Fibroblast of skin of left quadriceps (primary cell): ENCODE results near the gene RBMS1.

ENCODE experiments used
- DNase-seq, 2 experiments: peaks; one replicate each; pipeline ENCODE4 v3.0.0-alpha.2; 2013; ENCODE audit warnings: low read depth in 2 of 2

Gene RBMS1

DNA sequence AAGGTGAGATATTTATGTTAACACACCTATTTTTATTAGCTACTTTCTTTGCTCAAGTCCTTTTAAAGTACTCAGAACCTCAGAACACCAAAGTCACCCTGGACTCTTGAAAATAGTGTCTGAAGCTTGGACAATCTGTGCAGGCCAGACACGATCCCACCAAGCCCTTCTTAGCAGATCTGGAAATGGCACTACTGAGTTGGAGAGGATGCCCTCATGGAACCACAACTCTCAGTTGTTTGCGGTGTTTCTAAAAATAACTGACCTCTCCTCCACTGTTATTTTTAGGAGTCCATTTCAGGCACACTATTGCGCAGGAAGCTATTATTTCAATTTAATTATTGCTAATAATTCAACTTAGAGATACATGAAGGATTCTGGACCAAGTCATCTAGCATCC lies 190.1 kb downstream of the RBMS1 start:
- no peak for DNase-seq

DNA sequence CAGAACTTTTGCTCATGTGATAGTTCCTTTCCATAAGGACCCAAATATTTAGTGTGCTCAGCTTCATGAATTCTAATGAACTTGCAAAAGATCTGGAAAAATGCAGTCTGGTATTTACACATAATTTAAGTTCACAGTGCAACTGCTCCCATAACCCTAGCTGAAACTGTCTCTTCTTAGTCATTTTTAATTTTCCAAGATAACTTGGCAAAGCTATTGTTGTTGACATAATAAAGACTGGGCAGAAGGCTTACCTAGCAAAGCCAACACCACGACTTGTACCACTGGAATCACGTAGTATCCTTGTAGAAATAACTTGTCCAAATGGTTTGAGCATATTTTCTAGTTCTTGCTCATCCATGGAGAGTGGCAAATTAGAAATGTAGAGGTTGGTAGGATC lies 190.5 kb downstream of the RBMS1 start:
- DNase-seq = no peak

DNA sequence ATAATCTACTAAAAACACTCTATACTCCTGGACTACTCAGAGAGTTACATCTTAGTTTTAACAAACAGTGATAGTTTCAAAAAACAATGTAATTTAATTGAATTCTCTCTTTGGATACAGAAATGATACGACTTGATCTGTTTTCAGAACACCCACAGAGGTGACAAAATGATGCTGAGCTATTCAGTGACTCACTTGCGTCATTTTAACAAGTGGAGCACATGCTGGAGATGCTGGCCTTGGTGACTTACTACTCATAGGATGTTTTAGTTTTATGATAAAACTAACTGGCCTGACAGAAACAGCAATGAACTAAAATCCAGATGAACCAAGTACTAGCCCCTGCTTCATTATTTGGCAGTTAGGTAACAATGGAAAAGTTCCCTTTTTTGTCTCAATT lies 192.2 kb downstream of the RBMS1 start:
- DNase-seq = no peak

DNA sequence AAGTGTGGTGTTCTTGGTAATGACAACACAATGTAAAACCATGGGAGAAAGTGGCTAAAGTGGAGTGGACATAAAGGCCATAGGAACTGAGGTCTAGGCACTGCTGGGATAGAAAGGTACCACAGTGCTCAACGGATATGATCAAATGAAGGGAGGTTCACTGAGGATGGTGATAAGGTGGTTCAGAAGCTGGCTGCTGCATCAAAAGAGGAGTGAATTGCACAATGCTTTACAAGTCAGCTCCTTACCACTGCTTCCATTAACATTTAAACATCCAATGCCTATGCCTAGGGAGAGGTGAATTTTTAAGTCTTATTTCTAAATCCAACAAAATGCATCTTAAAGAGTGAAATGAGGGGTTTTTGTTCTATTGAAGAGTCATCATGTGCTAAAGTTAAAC lies 193.4 kb downstream of the RBMS1 start:
- DNase-seq = no peak

DNA sequence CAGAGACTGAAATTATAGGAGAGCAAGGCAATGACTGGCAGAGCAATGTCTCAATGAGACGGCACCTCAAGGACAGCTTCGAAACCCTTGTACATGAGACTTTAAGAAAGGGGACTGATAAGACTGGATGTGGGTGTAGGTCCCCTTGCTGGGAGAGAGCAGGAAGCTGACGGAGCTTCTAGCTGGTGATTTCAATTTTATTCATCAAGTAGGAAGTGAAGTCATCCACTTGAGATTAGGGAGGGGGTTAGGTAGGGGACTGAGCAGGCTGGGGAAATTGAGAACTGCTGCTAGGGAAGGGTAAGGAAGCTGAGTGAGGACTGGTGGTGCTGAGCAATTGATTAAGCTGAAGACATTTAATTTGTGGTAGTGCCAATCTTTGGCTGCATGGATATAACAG lies 194.1 kb downstream of the RBMS1 start:
- DNase-seq = no peak

DNA sequence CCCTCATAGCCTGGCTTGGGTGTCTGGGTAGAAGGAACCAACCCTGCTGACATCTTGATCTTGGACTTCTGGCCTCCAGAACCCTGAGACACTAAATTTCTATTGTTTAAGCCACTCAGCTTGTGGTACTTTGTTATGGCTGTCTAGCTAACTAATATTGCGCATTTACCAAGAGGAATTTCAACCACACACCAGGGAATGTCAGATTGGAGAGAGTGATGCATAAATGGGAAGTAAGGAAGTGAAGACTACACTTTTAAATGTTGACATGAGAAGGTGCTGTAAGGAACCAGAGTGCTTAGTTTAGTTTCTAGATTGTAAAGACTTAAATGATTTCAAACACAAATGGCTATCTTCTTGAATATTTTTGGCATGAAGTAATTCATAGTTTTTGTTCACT lies 194.6 kb downstream of the RBMS1 start:
- no peak for DNase-seq

DNA sequence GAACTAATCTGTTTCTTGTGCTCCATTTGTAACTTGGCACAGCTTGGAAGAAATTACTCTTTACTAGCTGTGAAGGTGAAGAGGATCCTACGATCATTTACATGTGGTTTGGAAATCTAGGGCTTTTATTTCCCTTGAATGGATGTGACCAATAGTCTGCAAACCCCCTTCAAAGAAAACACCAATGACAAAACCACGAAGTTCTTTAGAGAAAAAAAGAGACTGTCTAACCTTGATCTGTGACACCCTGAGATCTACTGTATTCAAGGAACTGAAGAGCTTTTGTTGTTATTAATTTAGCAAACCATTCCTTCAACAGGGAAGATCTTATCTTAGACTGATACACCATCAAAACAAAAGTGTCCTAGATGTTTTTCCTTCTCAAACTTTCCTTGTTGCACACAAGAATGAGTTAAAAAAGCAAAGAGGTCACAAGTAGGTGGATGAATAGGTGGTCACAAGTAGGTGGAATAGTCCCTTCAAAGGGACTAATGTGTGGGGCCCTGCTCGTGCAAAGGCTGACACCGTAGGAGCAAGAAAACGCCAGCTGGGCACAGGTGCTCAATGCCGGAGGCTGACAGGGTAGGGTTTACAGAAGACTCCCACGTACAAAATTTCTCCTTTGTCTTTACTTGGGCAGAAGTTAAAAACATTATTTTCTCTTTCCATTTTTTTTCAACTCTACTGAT lies 197.9 kb downstream of the RBMS1 start:
- no peak for DNase-seq

DNA sequence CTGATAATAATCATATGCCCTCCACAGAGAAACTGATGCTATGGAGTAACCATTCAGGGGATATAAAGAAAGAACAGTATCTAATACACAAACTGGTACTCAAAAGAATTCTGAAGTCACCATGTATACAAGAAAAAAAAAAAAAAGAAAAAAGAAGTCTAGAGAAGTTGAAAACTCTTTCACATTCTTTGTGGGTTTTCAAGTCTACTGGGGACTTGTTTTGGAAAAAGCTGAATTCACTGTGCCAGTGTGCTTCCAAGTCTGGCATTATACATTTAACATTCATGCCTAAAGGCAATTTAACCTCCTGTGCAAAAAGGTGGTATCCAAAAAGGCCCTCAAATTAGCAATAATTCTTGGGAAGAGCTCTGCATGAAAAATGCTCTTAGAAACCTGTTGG lies 198.7 kb downstream of the RBMS1 start:
- DNase-seq = no peak

DNA sequence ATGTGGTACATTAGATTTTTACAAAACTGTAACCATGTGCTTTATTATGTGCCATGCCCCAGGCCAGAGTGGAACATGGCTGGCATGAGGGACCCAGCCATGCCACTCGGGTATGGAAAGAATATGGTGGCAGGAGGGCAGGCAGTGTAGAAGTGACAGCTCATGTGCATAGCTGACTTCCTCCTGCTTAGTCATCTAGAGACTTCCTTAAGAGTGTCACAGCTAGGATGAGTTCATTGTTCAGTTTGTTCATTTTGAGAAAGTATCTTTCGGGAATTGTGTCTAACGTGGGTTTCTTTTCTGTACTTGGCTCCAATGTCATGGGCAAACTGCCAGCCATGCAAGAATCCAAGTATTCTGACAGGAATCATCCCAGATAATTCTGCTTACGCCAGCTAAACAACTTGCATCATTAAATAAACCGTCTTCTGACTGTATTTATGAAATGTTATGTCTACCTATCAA lies 199.2 kb downstream of the RBMS1 start:
- peak; percentile 71 to 74 for DNase-seq

DNA sequence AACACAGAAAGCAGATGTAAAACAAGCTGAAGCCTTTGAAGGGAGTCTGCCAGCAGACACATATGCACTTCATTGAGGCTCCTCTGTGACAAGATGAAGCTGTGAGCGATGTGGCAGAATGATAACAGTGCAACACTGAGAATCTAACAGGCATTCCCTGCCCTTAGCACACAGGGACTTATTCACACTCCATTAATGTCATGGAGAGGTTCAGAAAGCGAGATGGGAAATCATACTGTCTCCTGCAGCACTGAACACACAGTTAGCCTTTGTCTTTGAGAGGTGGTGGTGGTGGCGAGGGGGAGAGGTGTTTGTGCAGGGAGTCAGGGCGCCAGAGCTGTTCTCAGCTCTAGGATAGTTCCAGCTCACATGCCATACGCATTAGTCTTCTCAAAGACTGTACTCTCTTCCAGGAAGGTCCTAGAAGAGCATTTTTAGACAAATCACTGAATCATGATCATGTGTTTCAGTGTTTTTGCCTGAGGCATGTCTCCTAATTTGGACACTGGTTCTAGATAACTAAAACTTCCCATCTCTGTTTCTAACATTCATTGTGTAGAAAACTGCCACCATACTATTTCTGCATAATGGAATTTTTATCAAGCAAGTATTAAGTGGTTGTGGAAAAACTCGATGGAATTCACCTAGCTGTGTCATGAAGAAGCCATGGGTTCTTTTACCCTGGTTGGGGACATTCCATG lies 200.1 kb downstream of the RBMS1 start:
- DNase-seq = peak; percentile 70 to 79

DNA sequence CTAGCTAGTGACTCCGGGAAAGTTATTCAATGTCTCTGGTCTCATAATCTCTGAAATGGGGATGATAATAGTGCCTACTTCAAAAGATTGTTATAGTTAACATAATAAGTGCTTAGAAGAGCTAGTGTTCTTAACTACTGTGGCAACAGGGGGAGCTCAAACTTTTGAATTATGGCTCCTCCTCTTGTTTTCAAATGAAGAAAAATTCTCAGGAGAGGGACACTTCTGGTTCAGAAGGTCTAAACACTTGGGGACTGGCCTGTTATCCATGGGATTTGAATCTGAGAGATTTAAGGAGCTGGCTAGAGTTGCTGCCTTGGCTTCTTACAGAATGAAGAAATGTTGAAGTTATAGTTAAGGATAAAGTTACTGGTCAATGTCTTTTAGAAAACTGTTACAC lies 201.4 kb downstream of the RBMS1 start:
- DNase-seq = no peak

DNA sequence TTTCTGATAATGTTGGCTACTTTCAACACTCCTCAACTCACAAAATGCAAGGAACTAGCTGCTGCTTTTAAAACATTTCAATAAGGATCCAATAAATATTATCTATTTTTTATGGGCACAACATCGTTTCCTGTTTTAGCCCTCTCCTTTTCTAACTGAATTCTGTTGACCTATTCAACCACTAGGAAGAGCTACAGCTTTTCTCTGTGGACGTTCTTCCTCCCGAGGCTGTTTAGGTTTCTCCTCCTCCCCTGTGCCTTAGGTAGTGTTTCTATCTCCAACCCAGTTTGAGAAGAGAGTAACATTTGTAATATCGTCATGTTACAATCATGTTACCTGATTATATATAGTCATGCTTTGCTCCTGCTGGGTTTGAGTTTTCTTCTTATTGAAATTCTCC lies 202.2 kb downstream of the RBMS1 start:
- DNase-seq = no peak

DNA sequence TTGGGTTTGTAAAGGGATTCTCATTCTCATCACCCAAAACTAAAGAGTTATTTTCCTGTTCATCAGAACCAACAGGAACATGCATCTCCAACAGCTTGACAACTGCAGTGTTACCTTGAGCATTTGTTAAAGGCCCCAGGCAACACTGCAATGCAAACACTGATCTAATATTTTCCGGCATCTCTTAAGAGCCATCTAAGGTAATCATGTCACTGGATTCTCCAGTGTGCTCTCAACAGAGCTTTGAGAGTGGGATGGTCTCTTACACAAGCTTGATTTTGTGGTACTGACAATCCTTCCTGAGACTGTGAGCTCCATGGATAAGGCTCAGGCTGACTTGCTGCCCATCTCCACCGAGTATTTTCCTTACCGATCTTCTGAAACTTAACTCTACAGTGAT lies 203.0 kb downstream of the RBMS1 start:
- DNase-seq = no peak

DNA sequence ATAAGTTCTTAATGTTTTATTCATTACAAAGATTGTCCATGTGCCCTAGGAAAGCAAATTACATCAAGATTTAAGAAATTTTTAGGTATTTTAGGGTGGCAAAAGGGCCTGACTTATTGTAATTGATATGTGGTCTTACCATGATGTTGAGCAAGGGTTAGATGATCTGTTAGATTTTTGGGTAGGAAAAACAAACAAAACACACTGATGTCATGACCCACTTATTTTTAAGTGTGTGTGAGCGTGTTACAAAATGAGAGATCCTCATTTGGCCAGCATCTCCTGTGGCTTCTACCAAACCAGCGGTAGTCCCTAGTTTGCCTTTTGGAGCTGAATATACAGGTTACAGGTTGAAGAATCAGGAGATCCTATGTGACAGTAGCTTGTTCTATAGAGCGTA lies 203.8 kb downstream of the RBMS1 start:
- DNase-seq = no peak

DNA sequence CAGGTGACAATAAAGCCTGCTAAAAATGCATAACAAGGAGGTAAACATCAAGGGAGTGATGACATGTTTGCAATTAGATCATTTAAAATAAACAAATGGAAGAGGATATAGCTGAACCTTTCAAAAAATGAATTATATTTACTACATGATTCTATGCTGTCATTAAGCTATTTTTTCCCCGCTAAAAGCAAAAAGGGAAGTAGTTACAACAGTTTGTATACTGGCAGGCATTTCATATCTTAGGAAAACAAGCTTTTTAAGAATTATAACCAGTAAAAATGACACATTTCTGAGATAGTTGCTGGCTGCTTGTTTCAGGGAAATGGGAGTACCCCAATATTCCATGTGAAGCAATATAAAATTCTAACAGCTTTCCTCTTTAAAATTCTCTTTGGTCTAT lies 204.5 kb downstream of the RBMS1 start:
- DNase-seq = no peak

DNA sequence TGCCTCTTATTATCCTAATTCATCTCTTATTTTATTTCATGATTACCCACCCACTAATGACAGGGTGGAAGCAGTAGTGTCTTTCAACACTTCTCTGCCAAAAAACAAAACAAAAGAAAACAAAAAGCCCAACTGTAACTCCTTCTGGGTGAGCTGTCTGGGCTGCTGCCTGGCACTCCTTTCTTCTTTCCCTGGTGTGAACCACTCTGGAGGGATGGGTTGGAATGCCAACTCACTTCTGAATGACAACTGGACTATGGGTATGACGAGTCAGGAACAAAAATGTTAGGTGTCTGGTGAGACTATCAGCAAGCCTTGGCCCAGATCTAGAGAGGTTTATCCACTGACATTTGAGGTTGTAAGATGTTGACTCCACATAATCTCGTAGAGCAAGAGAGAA lies 205.3 kb downstream of the RBMS1 start:
- DNase-seq = no peak

DNA sequence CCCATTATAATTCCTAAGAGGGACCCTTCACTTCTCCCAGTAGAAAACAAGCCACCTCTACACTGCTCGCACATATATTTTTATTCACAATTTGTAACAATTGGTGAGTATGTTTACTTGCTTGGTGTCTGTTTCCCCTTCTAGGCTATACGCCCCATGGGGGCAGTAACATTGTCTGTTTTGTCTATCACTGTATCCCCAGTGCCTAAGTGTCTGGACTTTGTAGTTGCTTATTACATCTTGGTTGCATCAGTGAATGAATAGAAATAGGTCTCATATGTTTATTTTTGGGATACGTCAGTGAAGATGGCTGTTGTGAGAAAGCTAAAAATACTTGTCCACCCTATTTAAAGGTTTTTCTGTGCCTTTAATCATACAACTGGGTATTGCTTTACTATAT lies 206.1 kb downstream of the RBMS1 start:
- DNase-seq = no peak

DNA sequence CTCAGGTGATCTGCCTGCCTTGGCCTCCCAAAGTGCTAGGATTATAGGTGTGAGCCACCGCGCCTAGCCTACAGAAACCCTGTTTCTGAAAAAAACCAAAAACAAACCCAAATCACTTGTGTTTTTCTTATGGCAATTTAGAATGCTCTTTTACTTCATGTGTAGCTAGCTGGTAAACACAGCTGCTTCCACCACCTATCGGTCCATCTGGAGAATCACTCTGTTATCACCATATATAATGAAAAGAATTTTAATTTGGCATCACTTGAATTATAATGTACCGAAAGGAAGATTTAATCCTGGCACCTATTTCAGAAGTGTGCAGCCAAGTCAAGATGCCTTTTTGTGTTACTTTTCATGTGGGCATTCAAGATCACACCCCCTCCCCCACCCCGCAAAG lies 207.1 kb downstream of the RBMS1 start:
- no peak for DNase-seq

DNA sequence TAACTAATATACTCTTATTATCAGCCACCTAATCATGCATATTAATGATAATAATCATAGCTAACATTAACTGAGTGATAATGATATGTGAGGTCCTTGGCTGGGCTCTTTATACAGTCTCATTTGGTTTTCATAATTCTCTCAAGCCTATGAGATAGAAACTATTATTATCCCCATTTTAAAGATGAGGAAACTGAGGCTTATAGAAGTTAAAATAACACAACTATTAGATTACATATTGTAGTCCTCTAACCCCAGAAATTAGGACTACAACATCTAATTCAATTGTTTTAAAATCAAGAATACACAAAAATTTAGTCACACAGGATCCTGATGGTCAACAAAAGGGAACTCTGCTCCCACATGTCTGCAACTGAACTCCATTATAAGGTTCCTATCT lies 209.9 kb downstream of the RBMS1 start:
- no peak for DNase-seq

DNA sequence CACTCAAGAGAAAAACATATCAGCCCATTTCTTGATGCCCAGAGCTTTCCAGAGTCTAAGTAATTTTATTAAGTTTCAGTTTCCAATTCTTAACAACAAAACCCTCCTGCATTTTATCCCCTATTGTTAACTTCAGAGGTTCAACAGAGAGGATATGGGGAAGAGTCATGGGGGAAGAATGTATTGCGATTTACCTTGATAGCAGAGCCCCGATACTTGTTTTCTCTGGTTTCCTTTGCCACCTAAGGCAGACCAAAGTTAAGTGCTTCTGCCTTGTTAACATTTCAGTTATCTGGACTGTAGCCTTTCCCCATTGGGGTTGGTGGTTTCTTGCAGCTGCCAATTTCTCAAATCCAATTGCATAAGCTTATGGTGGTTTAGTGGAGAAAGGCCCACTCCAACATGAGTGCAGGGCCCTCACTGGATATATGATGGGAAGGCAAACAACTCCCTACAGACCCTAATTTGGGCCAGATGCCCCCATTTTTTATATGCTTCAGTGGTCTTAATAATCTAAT lies 211.5 kb downstream of the RBMS1 start:
- no peak for DNase-seq

DNA sequence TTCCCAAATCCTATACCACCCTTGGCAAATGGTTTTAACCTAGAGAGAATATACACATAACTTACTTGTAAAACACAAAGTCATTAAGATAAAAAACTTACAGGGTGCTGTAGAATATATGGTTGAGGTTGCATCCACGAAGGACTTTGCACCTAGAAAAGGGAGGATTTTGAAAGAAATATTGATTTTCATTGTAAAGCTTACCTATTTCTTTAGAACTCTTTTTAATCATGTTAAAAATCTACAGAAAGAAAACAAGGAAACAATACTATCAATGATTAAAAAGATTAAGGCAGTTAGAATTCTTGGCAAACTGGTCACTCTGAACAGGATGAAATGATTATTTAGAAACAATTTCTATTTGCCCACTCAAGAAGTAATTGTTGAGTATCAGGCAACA lies 212.4 kb downstream of the RBMS1 start:
- DNase-seq = no peak

DNA sequence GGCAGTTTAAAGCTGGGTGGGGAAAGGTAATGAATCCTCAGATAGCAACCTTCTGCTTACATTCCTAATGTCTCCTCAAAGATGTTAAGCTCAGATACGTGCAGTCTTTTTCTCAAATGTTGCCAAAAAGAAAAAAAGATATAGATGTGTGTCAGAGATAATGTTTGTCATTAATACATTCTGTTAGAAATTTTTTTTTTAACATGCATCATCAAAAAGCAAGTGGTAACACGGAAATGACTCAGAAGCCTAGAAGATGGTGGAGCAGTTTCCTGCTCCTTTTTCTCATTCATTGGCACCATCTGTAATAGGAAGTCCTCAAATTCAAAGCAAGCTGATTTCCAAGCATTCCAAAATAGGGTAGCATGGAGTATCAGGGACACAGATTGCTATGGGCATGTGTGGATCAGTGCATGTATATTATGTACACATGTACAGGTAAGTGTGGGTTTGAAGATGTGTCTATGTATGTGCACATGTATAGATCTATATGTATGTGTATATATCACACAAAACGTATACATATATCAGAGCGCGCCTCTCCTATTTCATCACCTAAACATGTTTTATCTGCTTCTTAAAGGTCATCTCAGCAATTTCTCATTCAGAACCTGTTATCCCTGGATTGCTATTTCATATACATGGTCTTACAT lies 213.7 kb downstream of the RBMS1 start:
- peak in 1 of 2 experiments; percentile 18 for DNase-seq

DNA sequence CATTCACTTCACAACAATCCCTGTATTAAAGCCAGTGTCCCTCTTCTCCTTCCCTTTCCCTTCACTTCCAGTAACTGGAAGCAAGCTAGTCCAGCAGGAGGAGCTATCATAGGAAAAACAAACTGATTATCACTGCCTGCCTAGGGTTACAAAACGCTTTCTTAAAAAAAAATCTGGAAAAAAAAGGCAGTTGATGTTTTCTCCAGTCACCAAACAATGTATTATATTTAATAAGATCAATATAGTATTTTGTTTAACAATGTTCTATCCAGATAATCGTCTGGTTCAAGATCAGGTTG lies 214.8 kb downstream of the RBMS1 start:
- no peak for DNase-seq
